Chondrocyte (in vitro differentiated cells): Measurements from ENCODE around the gene PRSS23. TPM values are rescaled to one million over a fixed set of nuclear protein-coding genes. Genes with fewer than 3 reads are reported as not detected.

Experiments
- DNase-seq: peaks from one replicate; pipeline ENCODE4 v3.0.0; 2021; ENCODE audit warnings: mixed read lengths, low spot score
- H3K27ac Mint-ChIP-seq: one replicate; pipeline ENCODE4 v1.8.0; 2021; ENCODE audit warnings: mild to moderate bottlenecking, moderate library complexity, mixed read lengths; ENCODE audit not compliant: unreplicated experiment
- H3K27me3 Mint-ChIP-seq: 2 replicates; pipeline ENCODE4 v1.8.0; 2021; ENCODE audit warnings: low read depth, mixed read lengths
- H3K36me3 Mint-ChIP-seq: 2 replicates; pipeline ENCODE4 v1.8.0; 2021; ENCODE audit warnings: low read depth, mixed read lengths
- H3K4me1 Mint-ChIP-seq: 2 replicates; pipeline ENCODE4 v1.8.0; 2021; ENCODE audit warnings: low read depth, mild to moderate bottlenecking, mixed read lengths
- H3K4me3 Mint-ChIP-seq: one replicate; pipeline ENCODE4 v1.8.0; 2021; ENCODE audit warnings: mild to moderate bottlenecking, moderate library complexity, mixed read lengths; ENCODE audit not compliant: unreplicated experiment
- H3K9me3 Mint-ChIP-seq: 2 replicates; pipeline ENCODE4 v1.8.0; 2021; ENCODE audit warnings: low read depth, mixed read lengths
- CTCF ChIP-seq: fragments of 200-600 bp; sonication (generic); IDR thresholded peaks from 2 replicates; pipeline ENCODE4 v1.5.0; 2021; ENCODE audit warnings: antibody characterized with exemption, mild to moderate bottlenecking, moderate library complexity
- total RNA-seq: library from RNA; stranded (reverse); gene quantifications from 3 replicates; pipeline ENCODE4 v1.2.1, GENCODE V29; 2021

The PRSS23 gene
- total RNA-seq, 1 donor from 2014 or later, result 742 TPM

- DNase-seq, result no peak
- Mint-ChIP-seq H3K4me3 (no peak overlapping the region), H3K27me3 (no peaks in the 10 kb centered on the region), H3K9me3 (no peaks in the 10 kb centered on the region), H3K36me3 (no peaks in the 10 kb centered on the region), H3K27ac (no peak overlapping the region), H3K4me1 (peaks cover 30% of the 10 kb centered on the region)
- no peak for TF ChIP-seq CTCF
Observed at GRCh38 chr11:86790195-86790725, 10.1 kb upstream of the PRSS23 start.

GRCh38 chr11:86790867-86791849 lies 9.2 kb upstream of the PRSS23 start:
- Mint-ChIP-seq H3K36me3 (no peaks in the 10 kb centered on the region), H3K9me3 (no peaks in the 10 kb centered on the region), H3K27me3 (no peaks in the 10 kb centered on the region), H3K27ac (no peak overlapping the region), H3K4me1 (peaks cover 32% of the 10 kb centered on the region), H3K4me3 (no peak overlapping the region)
- no peak for DNase-seq
- no peak for TF ChIP-seq CTCF

GRCh38 chr11:86792150-86792549 lies 8.2 kb upstream of the PRSS23 start:
- no peak overlapping the region for H3K4me3 Mint-ChIP-seq
- no peak for DNase-seq
- H3K4me1 Mint-ChIP-seq, result peaks cover 33% of the 10 kb centered on the region
- no peaks in the 10 kb centered on the region for H3K9me3 Mint-ChIP-seq
- TF ChIP-seq CTCF, result no peak
- no peaks in the 10 kb centered on the region for H3K36me3 Mint-ChIP-seq
- no peaks in the 10 kb centered on the region for H3K27me3 Mint-ChIP-seq
- H3K27ac Mint-ChIP-seq, result no peak overlapping the region

GRCh38 chr11:86793307-86793706 lies 7.0 kb upstream of the PRSS23 start:
- Mint-ChIP-seq H3K27ac (no peak overlapping the region), H3K4me1 (peaks cover 37% of the 10 kb centered on the region), H3K4me3 (no peak overlapping the region), H3K9me3 (no peaks in the 10 kb centered on the region), H3K36me3 (no peaks in the 10 kb centered on the region), H3K27me3 (no peaks in the 10 kb centered on the region)
- no peak for DNase-seq
- no peak for TF ChIP-seq CTCF

GRCh38 chr11:86795511-86795910 lies 4.8 kb upstream of the PRSS23 start:
- no peak overlapping the region for H3K4me3 Mint-ChIP-seq
- no peak for DNase-seq
- H3K36me3 Mint-ChIP-seq, result no peaks in the 10 kb centered on the region
- H3K27me3 Mint-ChIP-seq, result no peaks in the 10 kb centered on the region
- no peaks in the 10 kb centered on the region for H3K9me3 Mint-ChIP-seq
- H3K4me1 Mint-ChIP-seq, result peaks cover 49% of the 10 kb centered on the region
- no peak overlapping the region for H3K27ac Mint-ChIP-seq
- no peak for TF ChIP-seq CTCF
